Fibroblast of gingiva (primary cell): Measurements from ENCODE around the gene DNAAF3.
"Not testable (repeated sequence)": the region's sequence is repeated elsewhere in the genome, so short reads cannot be mapped to it uniquely, and the experiment has no call there.

ENCODE experiments used
- DNase-seq: peaks from one replicate; pipeline ENCODE4 v3.0.0-alpha.2; 2011; ENCODE audit warnings: low read depth

The DNAAF3 gene

DNA sequence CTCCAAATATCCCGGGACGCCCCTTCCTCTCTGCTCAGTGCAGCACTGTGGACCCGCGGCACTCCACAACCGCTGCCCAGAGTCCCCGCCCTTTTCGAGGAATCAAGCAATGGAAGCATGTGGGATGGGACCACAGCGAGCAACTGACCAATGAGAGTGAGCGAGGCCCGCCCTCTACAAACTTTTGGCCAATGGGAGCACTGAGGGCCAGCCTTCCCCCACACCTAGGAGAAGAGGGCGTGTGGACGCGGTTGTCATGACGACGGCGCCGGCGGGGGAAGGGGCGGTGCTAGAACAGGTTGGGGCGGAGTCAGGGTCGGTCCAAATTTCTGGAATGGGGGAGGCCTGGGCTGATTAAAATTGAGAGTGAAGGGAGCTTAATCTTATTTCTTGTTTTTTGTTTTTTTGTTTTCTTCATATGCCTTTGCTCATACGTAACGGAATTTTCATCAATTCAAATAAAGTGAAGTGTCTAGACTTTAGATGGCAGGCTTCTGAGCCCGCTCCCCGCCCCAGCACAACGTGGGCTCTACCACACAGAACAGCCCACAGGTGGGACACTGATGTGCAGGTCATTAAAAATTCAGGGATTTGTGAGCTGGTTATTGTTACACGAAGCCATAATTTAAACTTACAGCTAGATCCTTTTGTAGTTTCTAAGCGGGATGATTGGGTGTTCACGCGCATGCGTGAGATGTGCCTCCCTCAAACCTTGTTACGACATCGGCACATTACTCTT lies at the start of gene DNAAF3:
TSS of gene DNAAF3 (minus strand) at position 84 of the 739 bp plus-strand sequence. CDS start 200 bp downstream, outside the sequence.
- peak; percentile 93 for DNase-seq

DNA sequence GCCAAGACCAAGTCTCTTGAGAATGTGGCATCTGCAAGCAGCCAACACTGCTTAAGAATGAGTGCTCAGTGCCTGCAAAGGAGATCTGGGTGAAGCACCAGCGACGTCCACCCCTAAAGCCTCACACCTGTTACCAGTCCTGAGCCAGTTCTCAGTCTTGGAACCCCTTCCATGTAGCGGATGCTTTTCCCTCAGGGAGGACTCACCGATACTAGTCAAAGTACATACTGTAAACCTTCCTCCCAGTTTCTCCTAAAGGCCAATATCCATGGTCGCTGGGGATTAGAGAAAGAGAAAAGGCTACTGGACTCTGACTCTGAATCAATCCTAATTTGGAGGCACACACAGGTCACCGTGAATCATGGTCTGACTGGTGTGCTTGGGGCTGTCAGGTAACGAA lies 47.1 kb upstream of the DNAAF3 start:
- no peak for DNase-seq

DNA sequence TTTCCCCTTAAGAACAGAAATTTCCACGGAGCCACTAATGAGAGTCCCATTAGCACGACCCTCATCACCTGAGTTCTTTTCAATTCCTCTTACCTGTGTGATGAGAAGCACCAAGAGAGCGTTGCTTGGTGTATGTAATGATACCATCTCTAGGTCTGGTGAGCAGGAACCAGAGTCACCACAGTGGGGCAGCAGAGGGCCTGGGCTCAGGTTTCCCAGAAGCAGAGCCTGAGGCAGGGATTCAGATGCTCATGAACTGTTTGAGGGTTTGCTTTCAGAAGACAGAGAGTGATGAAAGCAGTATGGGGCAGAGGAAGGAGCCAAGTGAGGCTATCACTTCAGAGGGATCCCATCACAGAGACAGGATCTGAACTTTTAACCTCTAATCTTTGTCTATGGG lies 46.0 kb upstream of the DNAAF3 start:
- no peak for DNase-seq

DNA sequence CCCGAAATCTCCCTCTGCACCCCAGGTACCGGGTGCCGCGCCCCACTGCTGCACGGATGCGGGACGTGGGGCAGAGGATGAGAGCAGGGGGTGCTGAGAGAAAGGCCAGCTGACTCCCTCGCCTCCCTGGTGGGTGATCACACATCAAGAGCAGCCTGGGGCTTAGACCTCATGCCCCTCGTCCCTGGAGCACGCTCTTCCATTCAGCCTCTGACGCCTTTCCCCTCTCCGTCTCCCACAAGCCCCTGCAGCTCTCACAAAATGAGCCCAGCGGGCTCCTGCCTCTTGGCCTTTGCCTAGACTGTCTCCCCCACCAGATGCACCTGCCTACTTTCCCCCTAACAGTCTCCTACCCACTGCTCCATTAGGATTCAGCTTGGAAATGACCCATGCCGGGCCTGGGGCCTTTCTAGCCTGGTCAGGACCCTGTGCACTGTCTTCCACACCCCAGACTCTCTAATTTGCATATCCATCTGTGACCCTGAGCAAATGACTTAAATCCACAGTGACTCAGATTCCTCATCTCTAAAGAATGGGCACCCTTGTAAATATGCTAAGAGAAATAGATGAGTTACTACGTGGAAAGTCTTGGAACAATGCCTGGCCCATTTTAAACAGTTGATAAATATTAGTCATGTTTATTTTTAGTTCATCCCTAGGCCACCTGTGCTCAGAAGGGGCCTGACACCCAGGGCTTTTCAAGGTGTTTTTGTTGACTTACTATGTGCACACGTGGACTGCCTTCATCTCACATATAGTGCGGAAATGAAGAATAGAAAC lies 43.5 kb upstream of the DNAAF3 start:
- peak; percentile 71 for DNase-seq

DNA sequence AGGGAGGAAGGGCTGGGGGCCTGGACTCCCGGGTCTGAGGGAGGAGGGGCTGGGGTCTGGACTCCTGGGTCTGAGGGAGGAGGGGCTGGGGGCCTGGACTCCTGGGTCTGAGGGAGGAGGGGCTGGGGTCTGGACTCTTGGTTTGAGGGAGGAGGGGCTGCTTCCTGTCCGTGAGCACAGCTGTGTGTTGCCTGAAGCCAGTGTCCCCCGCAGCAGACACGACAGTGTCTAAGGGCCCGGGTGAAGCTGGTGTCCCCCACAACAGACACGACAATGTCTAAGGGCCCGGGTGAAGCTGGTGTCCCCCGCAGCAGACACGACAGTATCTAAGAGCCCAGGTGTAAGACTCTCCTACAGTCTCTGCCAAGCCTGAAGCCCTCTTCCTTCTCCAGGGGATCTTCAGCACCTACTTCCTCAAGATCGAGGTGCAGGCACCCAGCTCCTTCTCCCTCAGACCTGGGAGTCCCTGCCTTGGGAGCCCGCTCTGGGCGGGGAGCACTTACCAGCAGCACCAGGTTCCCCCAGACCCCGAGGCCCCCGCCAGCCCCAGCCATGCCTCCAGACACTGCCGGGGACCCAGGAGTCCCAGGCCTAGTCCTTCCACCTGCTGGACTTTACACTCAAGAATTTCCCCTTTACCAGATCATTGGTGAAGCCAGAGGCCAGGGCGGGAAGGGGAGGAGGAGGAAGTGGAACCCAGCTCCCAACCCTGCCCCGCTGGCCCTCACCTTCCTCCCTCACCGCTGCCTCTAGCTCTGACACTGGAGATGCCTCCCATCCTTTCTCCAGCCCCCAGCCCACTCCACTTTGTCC lies 42.7 kb upstream of the DNAAF3 start, which contains the start of gene PTPRH:
TSS of gene PTPRH (minus strand) at position 622 of the 813 bp plus-strand sequence. CDS start at position 554, 68 bp downstream.
- DNase-seq: no peak

DNA sequence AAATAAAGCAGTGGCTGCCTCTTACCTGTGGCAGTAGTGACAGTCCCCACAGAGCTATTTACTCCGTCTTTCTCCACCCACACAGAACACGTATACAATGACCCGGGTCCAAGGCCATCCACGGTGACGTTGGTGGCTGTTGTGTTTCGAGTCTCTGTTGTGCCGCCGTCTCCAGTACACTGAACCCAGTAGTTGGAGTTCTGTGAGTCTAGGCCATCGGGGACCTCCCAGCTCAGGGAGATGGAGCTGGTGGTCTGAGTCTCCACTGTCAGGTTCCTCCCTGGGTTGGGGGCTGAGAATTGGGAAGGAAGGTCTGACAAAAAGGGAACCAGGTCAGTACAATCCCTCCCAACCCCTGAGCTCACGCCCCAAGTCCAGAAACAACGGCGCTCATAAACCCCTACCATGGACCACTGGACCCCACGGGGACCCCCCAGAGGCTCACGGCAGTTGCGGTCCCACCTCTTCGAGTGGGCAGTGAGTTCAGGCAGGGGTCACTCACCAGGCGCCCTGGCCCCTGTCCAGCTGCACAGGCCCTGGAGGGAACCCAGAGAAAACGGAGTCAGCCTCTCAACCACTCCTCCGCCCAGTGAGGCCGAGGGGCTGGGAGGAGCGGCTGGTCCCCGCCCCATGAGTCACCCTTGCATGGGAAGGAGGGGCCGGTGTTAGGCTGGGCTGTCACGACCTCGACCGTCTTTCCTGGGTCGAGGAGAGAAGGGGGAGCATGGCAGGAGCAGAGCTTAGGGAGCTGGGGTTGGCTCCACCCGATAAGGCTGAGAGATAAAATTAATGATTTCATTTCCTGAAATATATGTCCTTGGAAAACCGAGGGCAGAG lies 40.5 kb upstream of the DNAAF3 start:
- peak; percentile 60 for DNase-seq

DNA sequence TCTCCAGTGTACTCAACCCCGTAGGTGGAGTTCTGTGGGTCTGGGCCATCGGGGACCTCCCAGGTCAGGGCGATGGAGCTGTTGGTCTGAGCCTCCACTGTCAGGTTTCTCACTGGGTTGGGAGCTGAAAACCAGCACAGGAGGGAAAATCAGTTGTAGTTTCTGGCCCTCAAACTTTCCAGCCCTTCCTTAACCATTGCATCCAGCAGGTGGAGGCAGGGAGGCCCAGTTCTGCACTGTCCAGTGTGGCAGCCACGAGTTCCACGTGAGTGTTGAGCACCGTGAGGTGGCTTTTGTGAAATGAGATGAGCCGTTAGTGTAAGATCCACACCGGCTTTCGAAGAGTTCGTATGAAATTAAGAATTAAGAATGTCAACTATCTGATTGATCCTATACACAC lies 35.8 kb upstream of the DNAAF3 start:
- DNase-seq: not testable (repeated sequence)

DNA sequence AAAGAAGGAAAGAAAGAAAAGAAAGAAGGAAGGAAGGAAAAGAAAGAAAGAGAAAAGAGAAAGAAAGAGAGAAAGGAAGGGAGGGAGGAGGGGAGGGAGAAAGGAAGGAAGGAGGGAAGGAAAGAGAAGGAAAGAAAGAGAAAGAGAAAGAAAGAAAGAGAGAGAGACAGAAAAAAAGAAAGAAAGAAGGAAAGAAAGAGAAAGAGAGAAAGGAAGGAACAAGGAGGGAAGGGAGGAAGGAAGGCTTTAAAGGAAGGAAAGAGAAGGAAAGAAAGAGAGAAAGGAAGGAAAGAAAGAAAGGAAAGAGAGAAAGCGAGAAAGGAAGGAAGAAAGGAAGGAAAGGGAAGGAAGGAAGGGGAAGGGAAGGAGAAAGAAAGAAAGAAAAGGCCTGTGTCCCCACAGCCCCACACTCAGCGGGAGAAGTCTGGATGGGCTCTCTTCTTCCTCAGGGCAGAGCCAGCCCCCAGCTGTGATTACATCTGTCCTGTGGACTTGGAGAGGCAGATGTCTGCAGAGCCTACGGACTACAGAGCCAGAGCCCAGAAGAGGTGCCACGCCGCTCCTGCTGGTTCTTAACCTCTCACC lies 33.3 kb upstream of the DNAAF3 start:
- DNase-seq: no peak

DNA sequence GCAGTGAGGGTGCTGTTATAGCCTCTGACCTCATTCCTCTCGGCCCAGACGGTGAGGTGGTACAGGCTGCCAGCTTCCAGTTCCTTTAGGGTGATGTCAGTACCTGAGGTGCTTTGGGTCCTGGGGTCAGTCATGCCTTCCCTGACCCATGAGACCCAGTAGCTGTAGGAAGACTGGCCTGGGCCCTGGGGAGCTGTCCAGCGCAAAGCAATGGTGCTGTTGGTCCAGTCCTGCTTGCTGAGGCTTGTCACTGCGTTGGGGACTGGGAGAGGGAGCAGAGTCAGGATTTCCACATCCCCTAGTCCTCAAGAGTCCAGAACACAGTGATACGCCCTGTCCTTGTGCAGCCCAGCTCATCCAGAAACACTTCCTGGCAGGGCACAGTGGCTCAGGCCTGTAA lies 32.2 kb upstream of the DNAAF3 start:
- DNase-seq: no peak

DNA sequence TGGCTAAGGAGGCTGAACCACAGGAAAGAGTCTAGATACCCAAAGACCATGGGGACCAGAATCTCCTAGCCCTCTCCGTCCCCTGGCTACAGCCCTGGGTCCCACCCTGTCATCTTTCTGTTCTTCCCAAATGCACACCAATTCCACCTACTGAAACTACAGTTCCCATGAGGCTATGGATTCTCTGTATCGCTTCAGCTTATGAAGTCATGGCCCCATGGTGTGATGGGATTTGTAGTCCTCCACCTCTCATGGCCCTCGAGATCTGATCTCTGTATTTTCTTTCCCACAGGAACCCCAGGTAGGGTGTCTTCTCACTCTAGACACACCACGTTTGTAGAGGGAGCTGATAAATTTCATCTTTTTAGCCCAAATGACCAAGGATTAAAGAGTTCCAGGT lies 31.1 kb upstream of the DNAAF3 start:
- no peak for DNase-seq

DNA sequence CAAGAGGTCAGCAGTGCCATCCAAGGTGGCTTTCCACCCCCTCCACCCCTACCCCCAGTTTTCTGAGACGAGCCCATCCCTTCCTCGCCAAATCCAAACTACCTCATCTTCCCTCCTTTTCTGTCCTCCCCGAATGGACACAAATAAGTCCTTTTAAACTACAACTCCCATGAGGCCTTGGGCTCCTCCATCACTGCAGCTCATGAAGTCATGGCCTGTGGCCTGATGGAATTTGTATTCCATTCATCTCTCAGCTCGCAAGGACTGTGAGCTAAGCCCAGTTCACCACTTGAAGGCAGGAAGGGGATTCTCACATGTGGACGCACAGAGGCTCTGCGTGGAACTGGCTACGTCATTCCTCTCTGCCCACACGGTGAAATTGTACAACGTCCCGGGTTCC lies 30.4 kb upstream of the DNAAF3 start:
- no peak for DNase-seq

DNA sequence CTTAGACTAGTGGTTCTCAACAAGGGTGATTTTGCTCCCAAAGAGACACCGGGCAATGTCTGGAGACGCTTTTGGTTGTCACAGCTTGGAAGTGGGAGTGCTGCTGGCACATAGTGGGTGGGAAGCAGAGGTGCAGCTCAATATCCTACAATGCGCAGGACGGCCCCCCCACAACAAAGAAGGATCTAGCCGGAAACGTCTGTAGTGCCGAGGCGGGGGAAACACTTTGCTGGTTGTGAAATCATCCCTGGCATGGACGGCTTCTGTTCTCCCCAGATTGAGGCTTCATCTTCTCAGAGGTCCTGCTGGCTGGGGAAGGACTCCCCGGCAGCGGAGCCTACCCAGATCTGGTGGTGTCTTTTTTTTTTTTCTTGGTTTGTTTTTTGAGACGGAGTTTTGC lies 27.1 kb upstream of the DNAAF3 start:
- no peak for DNase-seq

DNA sequence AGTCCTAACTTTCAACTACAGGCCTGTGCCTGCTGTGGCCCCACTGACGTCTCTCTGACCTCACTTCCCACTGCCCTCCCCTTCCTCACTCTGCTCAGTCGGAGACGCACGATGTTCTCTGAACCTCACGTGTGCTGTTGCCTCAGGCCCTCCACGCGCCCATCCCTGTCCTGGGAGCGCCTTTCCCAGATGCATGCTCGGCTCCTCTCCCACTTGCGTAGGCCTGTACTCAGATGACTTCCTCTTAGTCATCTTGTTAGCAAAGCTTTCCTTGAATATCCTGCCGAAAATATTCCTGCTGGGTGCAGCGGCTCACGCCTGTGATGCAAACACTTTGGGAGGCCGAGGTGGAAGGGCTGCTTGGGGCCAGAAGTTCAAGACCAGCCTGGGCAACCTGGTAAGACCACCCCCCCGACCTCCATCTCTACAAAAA lies 23.0 kb upstream of the DNAAF3 start:
- DNase-seq: peak; percentile 92

DNA sequence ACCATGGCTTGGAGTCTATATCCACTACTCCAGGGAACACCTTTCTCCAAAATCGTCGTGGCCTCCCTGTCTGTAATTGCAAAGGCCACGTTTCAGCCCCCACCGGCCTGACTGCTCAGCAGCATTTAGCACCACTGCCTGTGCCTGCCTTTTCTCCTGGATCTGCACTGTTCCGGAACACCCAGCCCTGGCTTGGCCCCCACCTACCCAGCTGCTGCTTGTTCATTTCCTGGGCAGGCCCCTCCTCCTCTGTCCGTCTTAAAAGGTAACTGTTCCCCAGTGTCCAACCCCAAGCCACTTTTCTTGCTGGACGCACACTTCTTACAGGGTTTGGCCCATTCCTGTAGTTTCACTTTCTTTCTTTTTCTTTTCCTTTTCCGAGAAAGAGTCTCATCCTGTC lies 22.2 kb upstream of the DNAAF3 start:
- DNase-seq: no peak

DNA sequence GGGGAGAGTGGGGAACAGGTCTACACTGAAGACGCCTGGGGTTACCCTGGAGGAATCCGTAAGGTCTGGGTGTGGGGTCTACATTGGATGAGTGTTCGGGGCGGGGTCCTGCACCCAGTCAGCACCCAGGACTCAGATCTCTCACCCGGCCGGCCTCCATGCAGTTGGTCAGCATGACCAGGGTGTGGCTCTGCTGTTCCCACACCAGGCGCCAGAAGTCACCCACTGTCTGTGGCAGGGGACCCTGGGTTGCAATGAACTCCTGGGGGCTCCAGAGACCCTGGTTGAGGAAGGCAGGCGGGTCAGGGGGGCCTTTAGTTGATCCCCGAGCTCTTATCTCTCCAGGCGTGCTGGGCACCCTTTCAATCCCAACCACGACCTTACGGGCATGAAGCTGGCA lies 19.7 kb upstream of the DNAAF3 start:
- no peak for DNase-seq

DNA sequence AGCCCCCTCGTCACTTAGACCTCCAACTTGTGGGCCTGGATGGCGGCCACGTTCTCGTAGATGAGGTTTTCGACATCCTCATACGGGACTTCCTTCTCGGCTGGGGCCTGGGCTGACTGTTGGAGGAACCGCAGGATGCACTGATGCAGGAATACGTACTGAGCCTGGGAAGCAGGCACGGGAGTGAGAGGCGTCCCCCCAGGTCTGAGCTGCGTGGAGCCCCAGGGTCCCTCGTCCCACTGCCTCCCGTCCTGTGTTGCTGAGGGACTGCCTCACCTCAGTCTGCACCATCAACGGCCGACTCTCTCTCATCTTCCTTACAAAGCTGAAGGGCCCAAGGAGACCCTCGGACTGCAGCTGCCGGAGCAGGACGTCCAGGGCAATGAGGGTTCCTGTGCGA lies 15.3 kb upstream of the DNAAF3 start:
- no peak for DNase-seq

DNA sequence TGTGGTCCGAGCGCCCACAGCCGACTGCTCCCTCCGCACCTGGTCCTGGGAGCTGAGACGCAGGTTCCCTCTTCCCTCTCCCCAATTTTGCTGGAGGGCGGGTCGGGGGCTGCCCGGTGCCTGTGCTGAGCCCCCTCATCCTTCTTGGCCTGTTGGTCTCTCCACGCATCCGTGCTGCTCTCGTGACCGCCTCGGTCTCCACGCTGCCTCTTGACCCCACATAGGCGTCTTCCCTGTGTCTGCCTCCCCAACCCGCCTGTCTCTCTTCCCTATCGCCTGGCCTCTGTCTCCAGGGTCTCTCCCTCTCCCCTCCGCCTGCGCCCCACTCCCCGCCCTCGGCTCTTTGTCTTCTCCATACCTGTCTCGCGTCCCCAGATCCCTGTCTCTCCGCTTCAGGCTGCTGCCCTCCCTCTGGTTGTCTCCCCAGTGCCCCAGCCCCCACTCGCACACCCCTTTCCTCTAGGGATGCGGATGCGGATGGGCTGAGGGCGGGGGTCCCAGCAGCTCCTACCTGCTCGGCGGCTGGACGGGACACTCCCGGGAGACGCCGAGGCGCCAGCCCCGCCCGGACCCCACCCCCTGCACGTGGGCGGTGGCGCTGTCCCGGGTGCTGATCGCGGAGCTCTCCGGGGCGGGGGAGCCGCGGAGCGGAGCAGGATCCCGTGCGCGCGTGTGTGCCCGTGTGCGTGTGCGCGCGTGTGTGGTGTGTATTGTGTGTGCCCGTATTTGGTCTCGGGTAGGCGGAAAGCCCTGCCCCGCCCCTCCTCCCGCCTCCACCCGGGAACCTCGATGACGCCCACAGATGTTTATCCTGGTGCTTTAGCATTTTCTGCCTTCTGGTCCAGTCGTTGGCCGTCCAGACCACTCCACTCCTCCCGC lies 13.4 kb upstream of the DNAAF3 start, which contains the start of gene SYT5:
TSS of gene SYT5 (minus strand) at position 684 of the 879 bp plus-strand sequence. CDS start 1,248 bp downstream, outside the sequence.
- DNase-seq: no peak

DNA sequence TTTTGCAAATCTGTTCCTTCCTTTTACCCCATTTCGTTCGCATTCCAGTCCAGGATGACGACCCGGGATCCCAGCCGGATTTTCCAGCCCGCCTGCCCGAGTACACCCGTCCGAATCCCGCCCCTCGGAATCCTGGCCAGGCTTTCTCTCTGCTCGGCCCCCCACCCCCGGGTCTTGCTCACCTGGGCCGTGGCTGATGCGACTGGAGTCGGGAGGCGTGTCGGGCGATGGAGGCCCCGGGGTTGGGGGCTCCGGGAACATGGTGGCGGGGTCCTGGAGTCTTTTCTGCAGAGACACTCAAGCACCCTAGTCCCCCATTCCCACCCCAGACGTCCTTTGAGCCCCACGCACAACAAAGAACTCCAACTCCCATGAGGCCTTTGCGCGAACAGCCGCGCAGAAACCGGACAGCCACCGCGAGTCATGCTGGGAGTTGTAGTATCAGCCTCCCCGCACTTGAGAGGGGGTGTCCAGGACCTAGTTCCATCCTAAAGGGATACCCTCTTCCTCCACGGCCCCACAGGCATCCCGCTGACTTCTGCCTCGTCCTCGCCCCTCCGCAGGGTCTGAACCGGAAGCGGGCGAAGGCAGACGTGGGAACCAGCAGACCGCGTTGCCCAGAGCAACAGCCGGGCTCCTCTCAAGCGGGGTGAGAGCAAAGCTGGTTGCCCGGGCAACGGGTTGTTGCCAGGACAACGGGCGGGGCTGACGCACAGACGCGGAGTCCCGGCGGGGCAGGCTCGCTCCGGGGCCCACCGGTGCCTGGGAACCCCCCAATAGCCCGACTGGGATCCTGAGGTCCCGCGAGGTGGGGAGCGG lies 12.6 kb upstream of the DNAAF3 start:
- DNase-seq: peak; percentile 75

DNA sequence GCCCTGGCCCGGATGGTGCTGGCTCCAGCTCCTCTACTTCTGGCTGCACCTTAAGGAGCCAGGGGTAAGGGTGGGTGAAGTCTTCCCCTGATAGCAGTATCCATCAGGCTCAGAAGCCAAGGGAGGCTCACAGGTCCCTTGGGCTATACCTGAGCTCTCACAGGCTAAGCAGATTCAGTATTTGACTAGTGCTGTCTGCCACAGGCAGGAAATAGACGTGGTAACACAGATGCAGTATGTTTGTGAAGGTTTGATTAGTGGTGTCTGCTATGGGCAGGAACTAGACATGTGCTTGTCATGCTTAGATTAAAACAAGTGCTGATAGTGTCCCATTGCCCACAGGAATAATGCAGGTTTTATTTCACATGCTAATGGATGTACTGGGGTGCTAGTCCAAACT lies 9.7 kb upstream of the DNAAF3 start:
- no peak for DNase-seq
